ENCODE measurements around the gene IL13.

The IL13 gene

DNA sequence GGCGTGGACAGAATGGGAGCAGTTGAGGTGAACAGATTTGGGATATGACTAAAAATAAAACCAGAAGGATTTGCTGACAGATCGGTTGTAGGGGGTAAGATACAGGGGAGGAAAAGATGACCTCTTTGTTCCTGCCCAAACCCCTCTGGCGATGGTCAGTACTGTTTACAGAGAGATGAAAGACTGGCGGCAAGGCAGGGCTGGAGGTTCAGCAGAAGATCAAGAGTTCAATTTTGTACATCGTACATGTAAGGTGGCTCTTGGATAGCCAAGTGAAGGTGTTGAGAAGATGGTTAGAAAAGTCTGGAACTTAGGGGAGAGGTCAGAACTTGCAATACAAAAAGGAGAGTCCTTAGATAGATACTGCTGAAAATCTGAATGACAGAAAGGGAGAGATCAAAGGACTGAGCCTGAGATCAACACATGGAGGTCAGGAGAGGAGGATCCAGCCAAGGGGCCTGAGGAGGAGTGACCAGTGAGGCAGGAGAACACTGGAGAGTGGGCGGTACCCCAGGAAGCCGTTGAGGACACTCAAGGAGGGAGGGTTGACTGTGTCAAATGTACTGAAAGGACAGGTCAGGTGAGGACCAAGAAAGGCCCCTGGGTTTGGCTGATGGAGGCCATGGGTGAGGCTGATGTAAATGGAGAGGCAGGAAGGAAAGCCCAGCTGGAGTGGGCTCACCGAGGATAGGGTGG is 23.0 kb downstream of the IL13 start:
- Histone ChIP-seq H3K36me3 (ENCODE audit: control insufficient read depth in 2 of 2, insufficient read depth in 2 of 2, low read length in 2 of 2) (no peaks in the 10 kb centered on the region), H3K9ac (ENCODE audit: low read length in 2 of 2) (no peak overlapping the region), H3K4me1 (ENCODE audit: control insufficient read depth, insufficient read depth, low read length) (peaks cover 4% of the 10 kb centered on the region), H3K27me3 (ENCODE audit: control insufficient read depth in 1 of 2, insufficient read depth in 2 of 2, low read length in 2 of 2) (no peaks in the 10 kb centered on the region), H3K4me3 (ENCODE audit: low read length in 2 of 2) (no peak overlapping the region), H3K27ac (ENCODE audit: low read length) (no peak overlapping the region), H3K9me3 (ENCODE audit: control insufficient read depth in 2 of 2, low read length in 2 of 2) (no peaks in the 10 kb centered on the region)

- H3K27ac ChIP-seq (ENCODE audit: low read length) = no peak overlapping the region
- H3K27me3 ChIP-seq (ENCODE audit: control insufficient read depth in 1 of 2, insufficient read depth in 2 of 2, low read length in 2 of 2) = no peaks in the 10 kb centered on the region
- H3K4me3 ChIP-seq (ENCODE audit: low read length in 2 of 2) = no peak overlapping the region
- H3K9ac ChIP-seq (ENCODE audit: low read length in 2 of 2) = no peak overlapping the region
- peaks cover 4% of the 10 kb centered on the region for H3K4me1 ChIP-seq (ENCODE audit: control insufficient read depth, insufficient read depth, low read length)
- no peaks in the 10 kb centered on the region for H3K36me3 ChIP-seq (ENCODE audit: control insufficient read depth in 2 of 2, insufficient read depth in 2 of 2, low read length in 2 of 2)
- no peaks in the 10 kb centered on the region for H3K9me3 ChIP-seq (ENCODE audit: control insufficient read depth in 2 of 2, low read length in 2 of 2)
Observed at GRCh38 chr5:132681476-132681831, 23.5 kb downstream of the IL13 start.

DNA sequence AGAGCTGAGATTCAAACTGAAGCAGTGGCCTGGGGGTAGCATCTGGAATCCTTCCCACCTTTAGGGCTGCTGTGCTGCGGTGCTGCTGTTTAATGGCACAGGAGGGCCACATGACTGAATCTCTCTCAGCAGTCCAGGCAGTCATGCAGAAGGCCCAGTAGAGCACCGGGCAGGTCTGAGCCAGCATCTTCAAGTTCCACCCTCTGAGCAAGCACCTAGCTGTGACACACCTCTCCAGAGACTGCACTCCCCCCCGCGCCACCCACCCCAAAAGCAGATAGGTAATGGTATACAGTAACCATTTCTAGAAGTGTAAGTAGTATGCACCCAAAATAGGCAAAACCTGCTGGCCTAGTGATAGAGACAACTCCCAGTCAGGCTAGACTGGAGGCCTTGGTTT is 24.0 kb downstream of the IL13 start:
- Histone ChIP-seq H3K4me3 (ENCODE audit: low read length in 2 of 2) (no peak overlapping the region), H3K27me3 (ENCODE audit: control insufficient read depth in 1 of 2, insufficient read depth in 2 of 2, low read length in 2 of 2) (no peaks in the 10 kb centered on the region), H3K9me3 (ENCODE audit: control insufficient read depth in 2 of 2, low read length in 2 of 2) (no peaks in the 10 kb centered on the region), H3K9ac (ENCODE audit: low read length in 2 of 2) (no peak overlapping the region), H3K27ac (ENCODE audit: low read length) (no peak overlapping the region), H3K36me3 (ENCODE audit: control insufficient read depth in 2 of 2, insufficient read depth in 2 of 2, low read length in 2 of 2) (no peaks in the 10 kb centered on the region), H3K4me1 (ENCODE audit: control insufficient read depth, insufficient read depth, low read length) (peaks cover 4% of the 10 kb centered on the region)

DNA sequence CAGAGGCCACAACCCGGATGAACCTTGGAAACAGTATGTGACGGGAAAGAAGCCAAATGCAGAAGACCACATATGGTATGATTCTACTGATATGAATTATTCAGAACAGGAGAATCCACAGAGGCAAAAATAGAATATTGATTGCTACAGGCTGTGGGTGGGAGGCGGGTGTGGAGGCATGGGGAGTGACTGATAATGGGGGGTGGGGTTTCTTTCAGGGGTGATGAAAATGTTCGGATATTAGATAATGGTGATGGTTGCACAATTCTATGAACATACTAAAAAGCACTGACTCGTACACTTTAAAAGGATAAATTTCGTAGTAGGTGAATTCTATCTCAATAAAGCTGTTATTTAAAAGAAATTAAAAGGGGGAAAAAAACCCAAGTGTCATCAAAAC is 26.5 kb downstream of the IL13 start:
- H3K9ac ChIP-seq (ENCODE audit: low read length in 2 of 2) = no peak overlapping the region
- no peak overlapping the region for H3K27ac ChIP-seq (ENCODE audit: low read length)
- no peaks in the 10 kb centered on the region for H3K27me3 ChIP-seq (ENCODE audit: control insufficient read depth in 1 of 2, insufficient read depth in 2 of 2, low read length in 2 of 2)
- H3K4me1 ChIP-seq (ENCODE audit: control insufficient read depth, insufficient read depth, low read length) = no peaks in the 10 kb centered on the region
- no peaks in the 10 kb centered on the region for H3K9me3 ChIP-seq (ENCODE audit: control insufficient read depth in 2 of 2, low read length in 2 of 2)
- H3K36me3 ChIP-seq (ENCODE audit: control insufficient read depth in 2 of 2, insufficient read depth in 2 of 2, low read length in 2 of 2) = no peaks in the 10 kb centered on the region
- H3K4me3 ChIP-seq (ENCODE audit: low read length in 2 of 2) = no peak overlapping the region

GRCh38 chr5:132684922-132685720 is 27.1 kb downstream of the IL13 start:
- H3K27ac ChIP-seq (ENCODE audit: low read length) = no peak overlapping the region
- H3K9me3 ChIP-seq (ENCODE audit: control insufficient read depth in 2 of 2, low read length in 2 of 2) = no peaks in the 10 kb centered on the region
- H3K4me1 ChIP-seq (ENCODE audit: control insufficient read depth, insufficient read depth, low read length) = no peaks in the 10 kb centered on the region
- H3K27me3 ChIP-seq (ENCODE audit: control insufficient read depth in 1 of 2, insufficient read depth in 2 of 2, low read length in 2 of 2) = no peaks in the 10 kb centered on the region
- no peak overlapping the region for H3K9ac ChIP-seq (ENCODE audit: low read length in 2 of 2)
- H3K36me3 ChIP-seq (ENCODE audit: control insufficient read depth in 2 of 2, insufficient read depth in 2 of 2, low read length in 2 of 2) = no peaks in the 10 kb centered on the region
- no peak overlapping the region for H3K4me3 ChIP-seq (ENCODE audit: low read length in 2 of 2)

DNA sequence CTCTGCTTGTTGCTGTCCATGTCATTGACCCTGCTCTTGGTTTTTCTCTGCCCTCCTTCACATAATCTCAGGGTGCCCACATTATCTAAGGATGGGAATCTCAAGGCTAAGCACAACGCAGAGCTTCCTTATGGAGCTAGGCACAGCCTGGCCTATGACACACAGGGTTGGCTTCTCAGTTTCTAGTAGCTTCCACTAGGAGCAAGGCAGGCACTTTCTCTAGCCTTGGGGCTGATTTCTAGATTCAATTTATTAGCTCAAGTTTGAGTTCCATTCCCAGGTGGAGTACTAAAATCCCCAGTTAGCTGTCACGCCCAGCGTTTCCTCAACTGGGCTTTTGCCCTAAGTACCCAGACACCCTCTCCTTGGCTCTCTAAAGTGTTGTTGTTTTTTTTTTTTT is 28.2 kb downstream of the IL13 start:
- Histone ChIP-seq H3K27ac (ENCODE audit: low read length) (no peak overlapping the region), H3K27me3 (ENCODE audit: control insufficient read depth in 1 of 2, insufficient read depth in 2 of 2, low read length in 2 of 2) (no peaks in the 10 kb centered on the region), H3K4me3 (ENCODE audit: low read length in 2 of 2) (no peak overlapping the region), H3K9me3 (ENCODE audit: control insufficient read depth in 2 of 2, low read length in 2 of 2) (no peaks in the 10 kb centered on the region), H3K36me3 (ENCODE audit: control insufficient read depth in 2 of 2, insufficient read depth in 2 of 2, low read length in 2 of 2) (no peaks in the 10 kb centered on the region), H3K9ac (ENCODE audit: low read length in 2 of 2) (no peak overlapping the region), H3K4me1 (ENCODE audit: control insufficient read depth, insufficient read depth, low read length) (no peaks in the 10 kb centered on the region)

DNA sequence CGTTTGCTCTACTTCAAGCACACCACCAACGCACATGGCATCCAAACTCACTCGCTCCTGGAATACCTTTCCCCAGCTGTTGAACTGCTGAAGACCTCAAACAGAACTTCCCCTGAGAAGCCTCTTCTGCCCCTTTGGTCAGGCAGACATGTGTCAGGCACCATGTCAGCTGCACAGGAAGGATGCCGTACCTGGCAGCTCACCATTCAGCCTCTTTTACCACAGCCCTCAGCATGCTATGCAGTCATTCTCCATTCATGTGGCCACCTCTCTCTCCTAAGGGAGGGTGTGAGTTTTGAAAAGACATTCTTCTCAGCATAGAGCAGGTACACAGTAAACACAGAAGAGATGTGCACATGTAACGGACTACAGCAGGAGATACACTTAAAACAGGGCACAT is 30.0 kb downstream of the IL13 start:
- Histone ChIP-seq H3K4me3 (ENCODE audit: low read length in 2 of 2) (no peak overlapping the region), H3K9me3 (ENCODE audit: control insufficient read depth in 2 of 2, low read length in 2 of 2) (no peaks in the 10 kb centered on the region), H3K27me3 (ENCODE audit: control insufficient read depth in 1 of 2, insufficient read depth in 2 of 2, low read length in 2 of 2) (no peaks in the 10 kb centered on the region), H3K27ac (ENCODE audit: low read length) (no peak overlapping the region), H3K36me3 (ENCODE audit: control insufficient read depth in 2 of 2, insufficient read depth in 2 of 2, low read length in 2 of 2) (no peaks in the 10 kb centered on the region), H3K9ac (ENCODE audit: low read length in 2 of 2) (no peak overlapping the region), H3K4me1 (ENCODE audit: control insufficient read depth, insufficient read depth, low read length) (no peaks in the 10 kb centered on the region)

DNA sequence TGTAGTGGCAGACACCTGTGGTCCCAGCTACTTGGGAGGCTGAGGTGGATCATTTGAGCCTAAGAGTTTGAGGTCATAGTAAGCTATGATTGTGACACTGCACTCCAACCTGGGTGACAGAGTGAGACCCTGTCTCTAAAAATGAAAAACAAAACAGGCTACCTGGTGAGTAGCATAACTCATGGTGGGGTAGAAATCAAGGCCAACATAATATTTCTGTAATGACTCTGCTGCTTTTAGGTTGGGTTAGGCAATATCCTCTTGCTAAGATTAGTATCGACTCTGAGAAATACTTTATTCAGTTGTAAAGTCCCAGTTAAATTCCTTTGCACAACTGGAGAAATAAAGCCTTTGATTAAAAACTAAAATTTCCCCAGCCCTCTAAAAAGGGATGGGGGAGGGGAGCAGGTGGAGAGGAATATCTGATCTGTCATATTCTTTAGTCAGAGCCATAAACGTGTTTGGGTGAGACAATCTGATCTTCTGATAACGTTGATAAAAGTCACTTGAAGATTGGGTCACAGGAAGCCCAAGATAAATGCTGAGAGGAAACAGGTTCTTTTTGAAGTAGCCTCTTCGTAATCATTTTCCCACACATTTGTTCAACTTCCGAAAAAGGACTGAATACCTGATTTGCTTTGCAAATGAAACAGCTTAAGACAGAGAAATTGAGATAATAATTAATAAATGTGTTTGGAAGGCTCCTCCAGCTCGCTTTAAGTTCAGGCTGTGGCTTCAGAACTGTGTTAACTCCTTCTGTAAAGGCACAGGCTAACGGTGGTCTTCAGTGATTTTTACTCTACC is 30.8 kb downstream of the IL13 start:
- Histone ChIP-seq H3K27ac (ENCODE audit: low read length) (no peak overlapping the region), H3K4me3 (ENCODE audit: low read length in 2 of 2) (no peak overlapping the region), H3K9ac (ENCODE audit: low read length in 2 of 2) (no peak overlapping the region), H3K27me3 (ENCODE audit: control insufficient read depth in 1 of 2, insufficient read depth in 2 of 2, low read length in 2 of 2) (no peaks in the 10 kb centered on the region), H3K4me1 (ENCODE audit: control insufficient read depth, insufficient read depth, low read length) (no peaks in the 10 kb centered on the region), H3K36me3 (ENCODE audit: control insufficient read depth in 2 of 2, insufficient read depth in 2 of 2, low read length in 2 of 2) (no peaks in the 10 kb centered on the region), H3K9me3 (ENCODE audit: control insufficient read depth in 2 of 2, low read length in 2 of 2) (no peaks in the 10 kb centered on the region)

DNA sequence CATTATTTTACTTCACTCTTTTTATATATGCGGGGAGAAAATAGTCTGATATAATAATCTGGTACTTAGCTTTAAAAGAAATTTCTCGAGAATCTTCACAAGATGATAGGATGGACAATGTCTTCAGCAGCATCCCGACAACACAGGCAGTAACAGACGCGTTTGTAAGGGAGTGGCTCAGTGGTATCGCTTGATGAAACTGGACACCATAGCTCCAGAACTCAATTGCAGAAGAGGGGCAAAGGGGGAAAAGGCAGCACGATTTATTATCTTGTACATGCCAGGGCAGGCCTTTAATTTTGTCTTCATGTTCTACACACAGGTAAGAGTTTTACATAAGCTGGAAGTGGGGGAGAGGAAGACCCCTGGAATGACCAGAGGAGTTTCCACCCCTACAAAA is 31.5 kb downstream of the IL13 start:
- Histone ChIP-seq H3K27me3 (ENCODE audit: control insufficient read depth in 1 of 2, insufficient read depth in 2 of 2, low read length in 2 of 2) (no peaks in the 10 kb centered on the region), H3K4me1 (ENCODE audit: control insufficient read depth, insufficient read depth, low read length) (no peaks in the 10 kb centered on the region), H3K9me3 (ENCODE audit: control insufficient read depth in 2 of 2, low read length in 2 of 2) (no peaks in the 10 kb centered on the region), H3K36me3 (ENCODE audit: control insufficient read depth in 2 of 2, insufficient read depth in 2 of 2, low read length in 2 of 2) (no peaks in the 10 kb centered on the region), H3K4me3 (ENCODE audit: low read length in 2 of 2) (no peak overlapping the region), H3K9ac (ENCODE audit: low read length in 2 of 2) (no peak overlapping the region), H3K27ac (ENCODE audit: low read length) (no peak overlapping the region)

- H3K36me3 ChIP-seq (ENCODE audit: control insufficient read depth in 2 of 2, insufficient read depth in 2 of 2, low read length in 2 of 2) = no peaks in the 10 kb centered on the region
- H3K27me3 ChIP-seq (ENCODE audit: control insufficient read depth in 1 of 2, insufficient read depth in 2 of 2, low read length in 2 of 2) = no peaks in the 10 kb centered on the region
- H3K27ac ChIP-seq (ENCODE audit: low read length) = no peak overlapping the region
- H3K9me3 ChIP-seq (ENCODE audit: control insufficient read depth in 2 of 2, low read length in 2 of 2) = no peaks in the 10 kb centered on the region
- no peak overlapping the region for H3K9ac ChIP-seq (ENCODE audit: low read length in 2 of 2)
- no peaks in the 10 kb centered on the region for H3K4me1 ChIP-seq (ENCODE audit: control insufficient read depth, insufficient read depth, low read length)
- H3K4me3 ChIP-seq (ENCODE audit: low read length in 2 of 2) = no peak overlapping the region
Observed at GRCh38 chr5:132690156-132690555, 32.2 kb downstream of the IL13 start.

Data from stomach smooth muscle (tissue), 2 donors.